Cardiac fibroblast (primary cell): Measurements from ENCODE around the gene ZCCHC7.

ENCODE experiments used
- DNase-seq, 2 donors: peaks; one replicate each; pipeline versions ENCODE4 v3.0.0 to v3.0.0-alpha.2; 2010; ENCODE audit warnings: low read depth in 2 of 2
- H3K4me3 ChIP-seq, 2 donors: replicated peaks in 1 of 2; 1 replicate in 1 of 2; 2 replicates in 1 of 2; pipeline ENCODE4 v1.5.1; 2011; ENCODE audit warnings: low read depth in 2 of 2, low read length in 2 of 2, mild to moderate bottlenecking in 2 of 2, moderate library complexity in 1 of 2
- TF ChIP-seq, protein P1 (sequence below): IDR thresholded peaks from one replicate; pipeline ENCODE4 v1.5.1; 2011; ENCODE audit warnings: low read depth, mild to moderate bottlenecking, low read length, inconsistent platforms

ZCCHC7 gene

DNA sequence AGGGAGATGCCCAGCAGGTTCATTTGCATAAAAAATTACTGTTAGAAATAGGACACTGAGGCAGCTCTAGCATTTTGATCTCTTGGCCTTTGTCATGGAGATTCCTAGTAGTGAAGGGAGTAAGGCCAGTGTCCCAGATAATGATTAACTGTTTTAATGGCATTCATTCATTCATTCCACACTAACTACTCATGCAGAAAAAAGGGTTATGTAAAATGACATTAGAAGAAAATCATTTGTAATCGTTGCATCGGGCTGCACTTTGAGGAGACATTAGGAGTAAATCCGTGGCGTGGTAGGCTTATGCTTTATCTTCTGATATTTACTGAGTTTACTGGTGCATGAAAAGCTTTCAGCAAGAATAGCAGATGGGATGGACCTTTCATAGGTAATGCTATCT is 219.5 kb downstream of the ZCCHC7 start:
- TF ChIP-seq, protein P1, sequence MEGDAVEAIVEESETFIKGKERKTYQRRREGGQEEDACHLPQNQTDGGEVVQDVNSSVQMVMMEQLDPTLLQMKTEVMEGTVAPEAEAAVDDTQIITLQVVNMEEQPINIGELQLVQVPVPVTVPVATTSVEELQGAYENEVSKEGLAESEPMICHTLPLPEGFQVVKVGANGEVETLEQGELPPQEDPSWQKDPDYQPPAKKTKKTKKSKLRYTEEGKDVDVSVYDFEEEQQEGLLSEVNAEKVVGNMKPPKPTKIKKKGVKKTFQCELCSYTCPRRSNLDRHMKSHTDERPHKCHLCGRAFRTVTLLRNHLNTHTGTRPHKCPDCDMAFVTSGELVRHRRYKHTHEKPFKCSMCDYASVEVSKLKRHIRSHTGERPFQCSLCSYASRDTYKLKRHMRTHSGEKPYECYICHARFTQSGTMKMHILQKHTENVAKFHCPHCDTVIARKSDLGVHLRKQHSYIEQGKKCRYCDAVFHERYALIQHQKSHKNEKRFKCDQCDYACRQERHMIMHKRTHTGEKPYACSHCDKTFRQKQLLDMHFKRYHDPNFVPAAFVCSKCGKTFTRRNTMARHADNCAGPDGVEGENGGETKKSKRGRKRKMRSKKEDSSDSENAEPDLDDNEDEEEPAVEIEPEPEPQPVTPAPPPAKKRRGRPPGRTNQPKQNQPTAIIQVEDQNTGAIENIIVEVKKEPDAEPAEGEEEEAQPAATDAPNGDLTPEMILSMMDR = no peak
- no peak overlapping the region for H3K4me3 ChIP-seq
- DNase-seq = no peak

DNA sequence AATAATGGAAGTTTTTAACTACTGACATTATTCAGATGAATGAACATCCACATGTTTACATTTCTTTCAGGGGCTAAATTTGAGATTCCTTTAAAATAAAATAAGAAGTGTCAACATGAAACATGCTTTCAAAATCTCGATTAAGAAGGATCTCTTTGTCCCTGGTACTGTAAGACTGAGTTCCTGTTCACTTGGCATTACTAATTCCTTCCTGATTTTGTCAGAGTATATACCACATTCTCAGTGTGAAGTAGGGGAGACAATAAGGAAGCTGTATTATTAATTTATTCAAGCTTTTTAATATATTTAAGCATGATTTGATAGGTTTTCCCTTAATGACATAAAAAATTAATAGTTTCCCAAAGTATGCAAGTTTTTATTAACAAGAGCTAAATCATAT is 220.6 kb downstream of the ZCCHC7 start:
- TF ChIP-seq, protein P1 = no peak
- H3K4me3 ChIP-seq = no peak overlapping the region
- no peak for DNase-seq

DNA sequence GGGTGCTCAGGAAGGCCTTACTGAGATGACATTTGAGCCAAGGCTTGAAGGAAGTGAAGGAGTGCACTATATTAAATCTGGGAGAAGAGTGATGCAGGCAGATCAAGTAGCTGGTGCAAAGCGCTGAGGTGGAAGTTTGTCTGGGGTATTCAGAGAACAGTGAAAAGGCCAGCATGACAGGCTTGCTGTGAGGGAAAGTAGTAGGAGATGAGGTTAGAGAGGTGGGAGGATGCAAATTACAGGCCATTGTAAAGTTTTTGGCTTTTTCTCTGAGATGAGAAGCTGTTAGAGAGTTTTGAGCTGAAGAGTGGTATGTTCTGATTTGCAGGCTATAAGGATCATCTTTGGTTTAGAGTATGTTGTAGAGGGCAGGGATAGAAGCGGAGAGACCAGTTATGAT is 221.3 kb downstream of the ZCCHC7 start:
- no peak for DNase-seq
- TF ChIP-seq, protein P1 = no peak
- no peak overlapping the region for H3K4me3 ChIP-seq

DNA sequence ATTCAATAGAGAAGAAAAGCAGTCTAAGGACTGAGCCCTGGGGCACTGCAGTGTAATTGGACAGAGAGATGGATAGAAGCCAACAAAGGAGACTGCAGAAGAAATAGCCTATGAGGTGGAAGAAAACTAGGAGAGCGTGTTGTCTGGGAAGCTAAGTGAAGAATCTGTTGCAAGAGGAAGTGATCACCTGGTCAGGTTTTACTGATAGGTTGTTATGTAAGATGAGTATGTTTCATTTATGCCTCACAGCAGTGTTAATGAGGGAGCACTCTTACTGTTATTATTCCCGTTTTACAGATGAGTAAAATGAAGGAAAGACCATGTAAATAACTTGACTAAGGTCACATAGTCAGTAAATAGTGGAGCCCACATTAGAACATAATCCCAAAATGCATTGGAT is 222.1 kb downstream of the ZCCHC7 start:
- H3K4me3 ChIP-seq = no peak overlapping the region
- no peak for DNase-seq
- TF ChIP-seq, protein P1 = no peak

DNA sequence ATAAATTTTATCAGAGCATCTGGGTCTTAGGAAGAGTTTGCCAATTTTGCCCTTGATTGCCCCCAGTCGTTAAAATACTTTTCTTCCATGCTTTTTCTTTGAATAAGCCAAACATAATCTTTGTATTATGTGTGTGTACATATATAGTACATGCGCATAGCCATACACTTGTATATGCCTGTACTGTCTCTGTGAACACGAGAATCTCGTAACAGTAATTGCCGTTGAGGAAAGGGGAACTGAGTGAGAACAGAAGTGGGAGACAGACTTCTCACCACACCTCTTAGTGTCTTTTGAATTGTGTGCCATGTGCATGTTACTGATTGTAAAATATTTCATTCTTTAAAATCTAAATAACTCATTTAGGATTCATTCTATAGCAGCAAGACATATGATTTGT is 222.5 kb downstream of the ZCCHC7 start:
- TF ChIP-seq, protein P1 = no peak
- H3K4me3 ChIP-seq = no peak overlapping the region
- no peak for DNase-seq

DNA sequence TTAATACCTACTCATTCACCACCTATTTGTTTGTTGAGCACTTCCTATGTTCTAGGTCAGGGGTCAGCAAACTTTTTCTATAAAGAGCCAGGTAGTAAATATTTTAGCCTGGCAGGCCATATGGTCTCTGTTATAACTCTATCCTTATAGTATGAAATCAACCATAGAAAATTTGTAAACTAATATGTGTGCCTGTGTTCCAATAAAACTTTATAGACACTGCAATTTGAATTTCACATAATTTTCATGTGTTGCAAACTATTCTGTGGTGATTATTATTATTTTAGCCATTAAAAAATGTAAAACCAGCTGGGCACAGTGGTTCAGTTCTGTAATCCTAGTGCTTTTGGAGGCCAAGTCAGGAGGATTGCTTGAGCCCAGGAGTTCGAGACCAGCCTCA is 223.3 kb downstream of the ZCCHC7 start:
- H3K4me3 ChIP-seq = no peak overlapping the region
- TF ChIP-seq, protein P1 = no peak
- DNase-seq = no peak

DNA sequence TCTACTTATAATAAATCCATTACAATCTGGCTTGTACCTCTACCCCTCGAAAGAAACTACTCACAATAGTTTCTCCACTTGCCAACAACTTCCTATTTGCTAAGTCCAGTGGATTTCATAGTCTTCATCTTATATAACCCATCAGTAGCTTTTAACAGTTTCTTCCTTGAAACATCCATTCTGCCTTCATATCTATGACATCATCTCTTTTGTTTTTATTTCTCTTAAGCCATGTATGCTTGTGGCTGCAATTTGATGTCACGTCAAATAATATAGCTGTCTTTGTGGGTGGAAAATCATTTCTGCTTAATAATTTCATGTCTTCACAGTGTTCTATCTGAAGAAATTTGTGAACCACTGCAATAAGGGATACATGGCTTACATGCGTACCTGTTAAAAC is 224.7 kb downstream of the ZCCHC7 start:
- TF ChIP-seq, protein P1 = no peak
- DNase-seq = no peak
- no peak overlapping the region for H3K4me3 ChIP-seq
